NT2/D1 (cell line): ENCODE data around the gene MANSC4.

Experiments used
- DNase-seq: peaks from one replicate; pipeline ENCODE4 v3.0.0-alpha.2; 2011; ENCODE audit warnings: low read depth, low spot score
- H3K27me3 ChIP-seq: 2 replicates; pipeline ENCODE4 v1.6.0; 2011; ENCODE audit warnings: mild to moderate bottlenecking; ENCODE audit not compliant: insufficient read length, insufficient read depth
- H3K36me3 ChIP-seq: 2 replicates; pipeline ENCODE4 v1.6.1; 2011; ENCODE audit warnings: mild to moderate bottlenecking, low read length, mixed read lengths; ENCODE audit not compliant: insufficient read depth, insufficient read length
- H3K4me1 ChIP-seq: 2 replicates; pipeline ENCODE4 v1.5.1; 2011; ENCODE audit not compliant: insufficient read depth, insufficient read length
- H3K4me3 ChIP-seq: 2 replicates; pipeline ENCODE4 v1.5.1; 2011; ENCODE audit warnings: low read depth; ENCODE audit not compliant: insufficient read length
- H3K9ac ChIP-seq: 2 replicates; pipeline ENCODE4 v1.6.0; 2011; ENCODE audit warnings: low read depth; ENCODE audit not compliant: insufficient read length
- H3K9me3 ChIP-seq: 2 replicates; pipeline ENCODE4 v1.5.1; 2011; ENCODE audit warnings: mild to moderate bottlenecking, low read length; ENCODE audit not compliant: insufficient read depth
- SUZ12 ChIP-seq: IDR thresholded peaks from 2 replicates; pipeline ENCODE4 v1.6.1; 2011; ENCODE audit not compliant: insufficient read length, insufficient read depth; ENCODE audit errors: extremely low read depth
- YY1 ChIP-seq: IDR thresholded peaks from 2 replicates; pipeline ENCODE4 v1.6.1; 2011; ENCODE audit not compliant: insufficient read length, insufficient read depth
- ZNF274 ChIP-seq: IDR thresholded peaks from 2 replicates; pipeline ENCODE4 v1.6.1; 2011; ENCODE audit warnings: mild to moderate bottlenecking, low read depth, low read length

MANSC4 gene

GRCh38 chr12:27780612-27781408 lies 774 bp upstream of the MANSC4 start:
- TF ChIP-seq YY1 (no peak), ZNF274 (no peak), SUZ12 (no peak)
- Histone ChIP-seq H3K9ac (peak overlapping the region; percentile 96), H3K4me3 (peak overlapping the region; percentile 88), H3K36me3 (peaks cover 38% of the 10 kb centered on the region), H3K27me3 (no peaks in the 10 kb centered on the region), H3K4me1 (peaks cover 7% of the 10 kb centered on the region), H3K9me3 (no peaks in the 10 kb centered on the region)
- DNase-seq: peak; percentile 30

- Histone ChIP-seq H3K4me3 (peak overlapping the region; percentile 88), H3K9me3 (no peaks in the 10 kb centered on the region), H3K9ac (peak overlapping the region; percentile 96), H3K36me3 (peaks cover 29% of the 10 kb centered on the region), H3K27me3 (no peaks in the 10 kb centered on the region), H3K4me1 (peaks cover 7% of the 10 kb centered on the region)
- TF ChIP-seq SUZ12 (no peak), YY1 (no peak), ZNF274 (no peak)
- DNase-seq: peak; percentile 48
Observed at GRCh38 chr12:27779416-27779919, 568 bp downstream of the MANSC4 start.

DNA sequence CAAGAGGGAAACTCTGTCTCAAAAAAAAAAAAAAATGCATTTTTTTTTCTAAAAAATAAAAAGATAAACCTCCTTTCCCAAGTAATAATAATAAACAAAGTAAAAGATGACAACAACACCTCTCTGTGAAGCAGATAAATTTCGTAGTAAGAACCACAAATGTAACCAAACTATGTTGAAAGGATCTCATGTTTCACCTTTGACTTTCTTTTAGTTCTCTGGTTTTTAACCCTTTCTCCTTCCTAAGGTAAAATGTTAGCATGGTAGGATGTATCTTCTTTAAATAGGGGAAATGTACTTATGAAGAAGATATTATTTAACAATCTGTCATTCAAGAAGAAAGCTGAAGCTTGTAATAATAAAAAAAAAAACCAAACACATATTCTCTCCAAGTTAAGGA lies 1.8 kb downstream of the MANSC4 start:
- H3K36me3 ChIP-seq: peaks cover 22% of the 10 kb centered on the region
- no peaks in the 10 kb centered on the region for H3K9me3 ChIP-seq
- TF ChIP-seq YY1 (no peak), ZNF274 (no peak), SUZ12 (no peak)
- H3K4me1 ChIP-seq: peaks cover 7% of the 10 kb centered on the region
- H3K9ac ChIP-seq: no peak overlapping the region
- no peak overlapping the region for H3K4me3 ChIP-seq
- H3K27me3 ChIP-seq: no peaks in the 10 kb centered on the region
- no peak for DNase-seq

DNA sequence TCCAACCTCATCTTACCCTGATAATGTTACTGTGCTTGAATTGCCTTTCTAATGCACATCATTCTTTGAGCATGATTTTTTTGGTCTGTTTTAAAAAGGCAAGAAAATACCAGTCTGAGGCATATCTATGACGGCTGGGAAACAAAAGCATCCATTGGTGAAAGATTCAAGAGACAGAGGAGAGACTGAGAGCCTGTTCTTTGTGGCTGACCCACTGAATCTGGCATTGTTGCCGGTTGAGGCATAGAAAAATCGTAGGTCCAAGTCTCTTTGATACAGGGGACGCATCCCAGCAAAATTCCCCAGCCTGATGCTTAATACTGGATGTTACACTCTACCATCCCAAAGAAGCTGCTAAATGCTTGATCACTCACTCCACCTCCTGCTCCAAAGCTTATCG lies 2.9 kb downstream of the MANSC4 start:
- TF ChIP-seq SUZ12: no peak
- TF ChIP-seq YY1: no peak
- no peak for TF ChIP-seq ZNF274
- no peak overlapping the region for H3K9ac ChIP-seq
- no peaks in the 10 kb centered on the region for H3K27me3 ChIP-seq
- peaks cover 14% of the 10 kb centered on the region for H3K36me3 ChIP-seq
- no peak overlapping the region for H3K4me3 ChIP-seq
- no peaks in the 10 kb centered on the region for H3K9me3 ChIP-seq
- peaks cover 7% of the 10 kb centered on the region for H3K4me1 ChIP-seq
- DNase-seq: no peak

- Histone ChIP-seq H3K27me3 (no peaks in the 10 kb centered on the region), H3K36me3 (no peaks in the 10 kb centered on the region), H3K9me3 (no peaks in the 10 kb centered on the region), H3K9ac (no peak overlapping the region), H3K4me1 (no peaks in the 10 kb centered on the region), H3K4me3 (no peak overlapping the region)
- DNase-seq: no peak
- TF ChIP-seq YY1 (no peak), SUZ12 (no peak), ZNF274 (no peak)
Observed at GRCh38 chr12:27772328-27773049, 7.5 kb downstream of the MANSC4 start.

DNA sequence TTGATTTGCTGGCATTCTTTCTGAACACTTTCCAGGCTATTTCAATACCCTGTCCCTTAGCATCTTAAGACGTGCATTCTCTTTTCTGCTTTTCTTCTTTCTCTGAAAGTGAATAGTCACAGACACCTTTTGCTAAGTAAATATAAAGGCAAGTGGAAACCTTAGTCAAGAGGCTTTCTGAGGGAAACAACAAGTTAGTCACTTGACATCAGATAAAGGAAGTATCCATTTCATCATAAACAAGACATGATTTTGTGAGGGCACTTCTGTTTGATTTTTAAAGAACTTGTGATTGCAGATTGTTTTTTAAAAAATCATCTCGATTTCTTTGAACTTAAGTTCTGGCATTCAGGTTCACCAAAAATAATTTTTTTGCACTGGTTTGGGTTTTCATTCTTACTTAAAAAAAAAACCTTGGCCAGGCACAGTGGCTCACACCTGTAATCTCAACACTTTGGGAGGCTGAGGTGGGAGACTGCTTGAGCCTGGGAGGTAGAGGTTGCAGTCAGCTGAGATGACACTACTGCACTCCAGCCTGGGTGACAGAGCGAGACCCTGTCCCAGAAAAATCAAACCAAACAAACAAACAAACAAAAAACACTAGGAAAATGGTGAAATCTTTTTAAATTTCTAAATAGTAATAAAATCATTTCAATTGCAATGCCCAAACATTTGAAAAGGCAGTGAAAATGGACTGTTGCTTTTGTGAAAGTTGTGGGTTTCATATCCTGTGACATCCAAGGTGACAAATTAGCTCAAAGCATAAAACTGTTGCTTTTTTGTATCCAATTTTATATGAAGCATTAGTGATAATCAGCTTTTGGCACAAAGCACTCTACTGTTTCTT lies 8.3 kb downstream of the MANSC4 start:
- Histone ChIP-seq H3K9ac (no peak overlapping the region), H3K27me3 (no peaks in the 10 kb centered on the region), H3K4me3 (no peak overlapping the region), H3K36me3 (no peaks in the 10 kb centered on the region), H3K9me3 (no peaks in the 10 kb centered on the region), H3K4me1 (no peaks in the 10 kb centered on the region)
- DNase-seq: no peak
- no peak for TF ChIP-seq SUZ12
- no peak for TF ChIP-seq ZNF274
- TF ChIP-seq YY1: no peak
